Measurements from ENCODE around the gene PDE1C.

Gene PDE1C

DNA sequence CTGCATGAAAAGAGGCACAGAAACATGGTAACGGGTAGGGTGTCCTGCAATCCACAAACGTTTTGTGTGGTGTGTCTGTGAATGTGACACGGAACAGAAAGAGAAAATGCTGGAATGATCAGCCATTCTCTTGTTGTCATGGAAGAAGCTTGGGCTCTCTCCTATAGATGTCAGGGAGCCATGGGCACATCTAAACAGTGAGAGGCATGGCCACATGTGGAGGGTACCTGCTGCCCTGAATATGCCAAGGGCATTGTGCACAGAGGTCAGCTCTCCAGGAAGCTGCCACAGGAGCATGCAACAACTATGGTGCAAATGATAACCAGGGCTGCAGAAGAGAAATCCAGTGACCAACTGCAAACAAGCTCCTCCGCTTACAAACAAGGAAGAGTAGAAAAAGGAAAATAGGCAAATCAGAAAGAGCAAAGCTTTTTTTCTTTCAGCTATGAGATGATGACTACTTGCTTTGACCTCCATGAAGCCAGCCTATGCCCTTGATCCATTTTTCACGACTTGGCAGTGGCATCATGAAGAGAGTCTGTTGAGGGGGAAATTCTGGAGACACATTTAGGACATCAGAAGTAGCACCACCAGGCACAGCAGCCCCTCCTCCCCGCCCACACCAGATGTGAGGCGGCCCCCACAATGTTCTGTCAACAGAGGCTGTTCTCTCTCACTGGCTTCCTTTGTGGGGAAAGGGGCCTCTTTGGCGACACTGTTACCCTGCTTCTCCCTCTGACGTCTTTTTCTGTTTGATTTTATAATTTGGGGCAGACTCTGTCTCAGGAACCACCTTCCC is 4.8 kb upstream of the PDE1C start:
- DNase-seq: no peak

DNA sequence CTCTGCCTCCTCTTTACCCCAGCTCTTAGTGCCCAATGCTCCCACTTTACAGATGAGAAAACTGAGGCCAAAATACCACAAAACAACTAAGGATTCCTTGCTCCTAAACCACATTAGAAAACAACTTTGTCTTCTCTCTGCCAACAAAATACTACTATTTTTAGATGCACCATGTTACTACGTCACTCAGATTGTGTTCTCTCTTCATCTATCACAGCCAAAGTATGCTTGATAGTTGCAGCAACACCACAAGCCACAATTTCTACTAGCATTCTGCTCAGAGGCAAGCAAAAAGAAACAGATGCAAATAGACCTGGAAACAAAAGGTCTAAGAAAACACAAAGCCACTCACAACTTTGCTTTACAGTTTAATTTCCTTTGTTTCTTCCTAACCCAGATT is 3.3 kb upstream of the PDE1C start:
- no peak for DNase-seq

DNA sequence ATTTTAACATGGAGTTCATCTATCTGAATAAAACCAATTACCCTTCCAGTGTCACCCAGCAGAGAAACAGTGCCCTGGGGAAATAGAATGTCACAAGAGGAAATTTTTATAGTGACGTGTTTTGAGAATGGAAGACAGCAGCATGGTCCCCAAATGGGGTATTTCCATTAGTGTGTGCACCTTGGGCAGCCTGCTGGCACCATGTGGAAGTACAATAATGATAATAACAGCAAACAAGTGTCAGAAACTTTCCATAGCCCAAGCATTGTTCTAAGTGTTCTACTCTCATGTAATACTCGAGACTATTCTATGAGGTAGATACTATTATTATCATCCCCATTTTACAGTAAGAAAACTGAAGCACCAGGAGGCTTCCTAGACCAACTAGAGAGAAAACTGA is 2.2 kb upstream of the PDE1C start:
- no peak for DNase-seq

DNA sequence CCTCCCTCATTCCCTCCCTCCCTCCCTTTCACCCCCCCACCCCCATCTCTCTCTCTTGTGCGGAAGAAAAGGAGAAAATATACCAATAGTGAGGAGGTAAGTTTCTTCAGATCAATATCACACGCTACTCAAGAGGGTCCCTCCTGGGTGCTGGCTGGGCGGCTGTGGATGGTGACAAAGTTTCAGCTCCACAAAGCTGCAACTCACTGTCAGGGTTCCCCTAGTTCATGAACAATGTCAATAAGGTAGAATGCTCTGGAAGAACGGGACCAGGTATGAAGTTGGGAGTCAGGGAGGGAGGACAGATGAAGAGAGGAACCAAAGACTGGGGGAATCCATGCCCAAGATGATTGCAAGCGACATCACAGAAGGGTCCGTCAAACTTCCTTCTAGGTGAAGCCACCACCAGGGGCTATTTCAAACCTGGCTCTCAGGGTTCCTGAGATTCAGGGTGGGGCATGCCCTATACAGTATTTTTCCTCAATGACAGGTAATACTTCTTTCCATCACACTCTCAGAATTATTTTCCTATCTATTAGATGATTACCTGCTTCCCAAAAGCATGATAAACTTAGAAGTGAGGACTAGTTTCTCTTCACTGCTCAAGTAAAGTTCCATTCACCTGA is 1.4 kb upstream of the PDE1C start:
- no peak for DNase-seq

DNA sequence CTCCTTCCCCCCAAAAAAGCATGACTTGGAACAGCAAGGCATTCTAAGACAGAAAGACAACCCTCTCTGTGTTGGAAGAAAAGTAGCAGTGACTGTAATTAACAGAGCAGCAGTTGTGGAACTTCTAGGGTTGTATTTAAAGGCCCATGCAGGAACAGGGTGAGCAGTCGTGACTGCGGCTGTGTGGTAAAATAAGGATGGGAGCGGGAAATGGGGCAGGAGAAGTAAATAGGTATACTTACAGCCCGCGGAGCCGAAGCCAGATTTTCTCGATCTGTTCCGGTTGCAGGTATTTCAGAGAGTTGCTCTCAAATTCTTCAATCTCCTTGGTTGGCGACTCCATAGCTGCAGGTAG is 179 bp downstream of the PDE1C start:
- DNase-seq: no peak

DNA sequence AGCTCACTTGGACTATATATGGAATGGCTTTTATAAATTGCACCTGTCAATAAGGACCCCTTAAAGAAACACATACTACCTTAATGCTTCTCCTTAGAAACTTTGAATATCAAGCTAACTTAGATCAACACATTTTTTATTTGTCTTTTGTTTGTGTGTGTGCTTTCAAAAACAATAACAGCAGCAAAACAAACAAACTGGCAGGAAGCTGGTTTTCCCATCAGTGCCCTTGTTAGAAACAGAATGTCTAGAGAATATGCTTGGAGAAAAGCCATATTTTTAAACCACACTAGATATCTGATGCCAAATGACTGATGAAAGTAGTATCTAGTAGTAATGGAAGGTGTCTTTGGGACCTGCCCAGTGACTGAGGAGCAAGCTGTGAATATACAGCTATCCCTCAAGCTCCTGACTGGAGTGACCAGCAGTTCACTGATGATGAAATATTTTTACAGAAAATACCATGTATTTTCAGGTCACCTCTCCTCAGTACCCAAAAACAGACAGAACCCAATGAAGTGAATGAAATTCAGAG is 1.0 kb downstream of the PDE1C start:
- no peak for DNase-seq

DNA sequence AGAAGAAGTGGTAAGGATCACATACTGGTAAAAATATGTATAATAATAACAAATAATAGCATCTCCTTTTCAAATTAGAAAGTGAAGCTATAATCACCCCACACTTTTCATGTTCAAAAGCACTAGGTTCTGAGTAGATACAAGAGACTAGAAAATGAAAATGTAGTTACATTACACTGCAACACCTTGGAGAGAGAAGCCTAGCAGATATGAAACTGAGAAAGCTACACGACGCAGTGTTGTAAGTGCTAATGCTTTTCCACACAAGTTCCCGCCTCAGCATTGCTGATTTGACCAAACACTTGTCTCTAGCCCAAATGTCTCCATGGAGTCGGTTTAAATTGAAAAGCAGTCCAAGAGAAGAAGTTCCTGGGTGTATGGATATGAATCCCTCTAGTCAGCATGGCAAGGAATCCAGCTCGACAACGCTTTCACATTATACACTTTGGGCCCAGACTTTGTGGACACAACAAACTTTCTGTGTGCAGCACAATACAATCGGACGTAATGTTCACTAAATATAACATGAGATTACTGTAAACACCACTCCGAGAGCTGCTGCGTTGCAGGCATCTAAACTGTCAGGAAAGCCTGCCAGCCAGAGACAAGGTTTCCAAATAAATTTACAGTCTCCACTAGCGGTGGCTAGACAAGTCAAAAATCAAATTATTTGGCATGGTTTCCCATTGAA is 1.7 kb downstream of the PDE1C start:
- DNase-seq: no peak

DNA sequence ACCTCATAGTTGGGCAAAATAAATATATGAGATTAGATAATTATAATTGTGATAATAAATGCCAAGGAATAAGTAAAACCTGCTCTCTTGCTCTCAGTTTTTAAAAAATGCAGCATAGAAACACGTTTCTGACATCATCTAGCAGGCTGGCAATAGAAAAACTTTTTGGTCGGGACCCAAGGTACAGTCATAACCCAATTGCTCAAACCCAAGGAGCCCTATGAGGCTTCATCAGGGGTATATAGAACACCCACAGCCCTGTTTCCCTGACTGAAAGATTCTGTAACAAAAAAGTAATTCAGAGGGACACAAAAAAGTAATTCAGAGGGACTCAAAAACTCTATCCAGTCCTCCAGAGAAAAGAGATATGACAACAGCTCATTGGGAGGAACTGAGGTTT is 3.8 kb downstream of the PDE1C start:
- no peak for DNase-seq

DNA sequence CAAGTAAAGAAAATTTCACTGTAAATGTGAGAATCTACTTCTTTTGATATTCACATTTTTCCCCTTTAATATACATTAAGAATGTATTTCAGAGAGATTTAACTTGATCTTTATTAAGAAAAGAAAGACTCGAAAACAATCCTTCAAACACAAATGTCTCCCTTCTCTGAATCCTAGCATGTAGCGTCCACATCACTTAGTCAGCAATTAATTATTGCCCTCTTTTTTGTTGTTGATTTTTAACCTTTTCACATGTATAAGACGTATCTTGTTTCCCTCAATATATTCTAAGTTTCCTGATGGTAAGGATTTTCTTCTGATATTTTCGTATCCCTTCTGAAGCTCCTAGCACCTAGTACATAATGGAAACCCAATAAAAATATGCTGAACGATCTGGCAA is 6.6 kb downstream of the PDE1C start:
- no peak for DNase-seq

DNA sequence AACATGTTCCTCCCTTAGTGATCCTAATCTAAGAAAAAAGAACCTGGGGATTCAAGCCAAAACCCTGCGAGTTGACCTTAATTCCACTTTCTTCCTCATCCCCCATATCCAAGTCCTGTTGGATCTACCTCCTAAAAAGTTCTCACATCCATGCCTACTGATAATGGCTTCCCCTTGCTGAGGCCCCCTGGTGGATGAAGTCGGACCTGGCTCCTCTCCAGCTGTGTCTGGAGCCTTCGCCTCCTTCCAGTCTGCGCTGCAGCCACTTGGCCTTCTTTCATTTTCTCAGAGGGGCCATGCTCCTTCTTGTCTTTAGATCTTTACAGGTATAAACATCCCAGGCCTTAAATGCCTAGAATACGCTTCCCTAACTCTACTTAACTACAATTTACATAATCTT is 8.1 kb downstream of the PDE1C start:
- no peak for DNase-seq

DNA sequence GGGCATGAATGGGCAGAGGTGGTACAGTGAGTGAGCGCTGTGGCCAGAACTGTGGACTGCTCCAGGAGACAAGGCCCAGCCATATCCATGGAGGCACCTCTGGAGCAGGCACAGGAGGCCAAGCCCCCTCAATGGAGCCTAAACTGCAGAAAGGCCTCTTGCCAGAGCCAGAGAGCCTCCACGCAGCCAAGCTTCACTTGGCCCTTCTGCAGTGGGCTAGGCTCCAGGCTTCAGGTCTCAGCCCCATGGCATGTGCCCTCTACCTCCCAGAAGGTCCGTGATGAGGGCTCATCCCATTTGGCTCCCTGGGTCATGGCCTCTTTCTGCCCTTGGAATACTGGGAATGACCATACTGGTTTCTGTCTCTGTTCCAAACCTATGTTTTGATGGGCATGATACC is 8.9 kb downstream of the PDE1C start:
- no peak for DNase-seq

DNA sequence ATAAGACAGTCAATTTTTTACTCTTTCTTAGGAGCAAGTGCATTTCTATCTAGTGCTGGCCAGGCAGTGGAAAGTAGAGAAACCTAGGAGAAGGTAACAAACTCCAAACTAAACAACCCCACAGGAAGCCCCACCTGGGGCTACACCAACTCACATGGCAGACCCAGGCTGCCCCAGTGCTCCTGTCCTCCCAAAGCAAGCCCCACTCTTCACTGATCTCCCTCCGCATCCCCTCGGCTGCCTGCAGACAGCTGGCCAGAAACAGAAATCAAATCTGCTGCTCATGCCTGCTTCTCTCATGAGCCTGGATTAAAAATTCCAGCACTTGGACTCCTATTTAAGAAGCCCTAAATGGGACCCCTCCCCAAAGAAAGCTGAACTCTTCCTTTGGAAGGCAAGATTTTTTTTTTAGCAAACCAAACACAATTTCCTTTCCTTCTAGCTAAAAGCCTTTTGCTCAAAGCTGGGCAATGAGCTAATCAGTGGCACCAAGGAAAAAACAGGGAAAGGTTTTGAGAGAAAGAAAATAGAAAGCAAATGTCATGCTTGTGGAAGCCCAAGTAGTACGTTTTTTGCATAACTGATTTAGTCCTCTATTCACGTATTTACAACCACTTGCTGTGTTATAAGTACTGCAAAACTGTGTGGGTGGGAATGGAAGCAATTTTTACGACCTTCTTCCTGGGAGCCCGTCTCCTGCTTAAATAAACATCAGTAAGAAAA is 10.8 kb downstream of the PDE1C start:
- DNase-seq: no peak

DNA sequence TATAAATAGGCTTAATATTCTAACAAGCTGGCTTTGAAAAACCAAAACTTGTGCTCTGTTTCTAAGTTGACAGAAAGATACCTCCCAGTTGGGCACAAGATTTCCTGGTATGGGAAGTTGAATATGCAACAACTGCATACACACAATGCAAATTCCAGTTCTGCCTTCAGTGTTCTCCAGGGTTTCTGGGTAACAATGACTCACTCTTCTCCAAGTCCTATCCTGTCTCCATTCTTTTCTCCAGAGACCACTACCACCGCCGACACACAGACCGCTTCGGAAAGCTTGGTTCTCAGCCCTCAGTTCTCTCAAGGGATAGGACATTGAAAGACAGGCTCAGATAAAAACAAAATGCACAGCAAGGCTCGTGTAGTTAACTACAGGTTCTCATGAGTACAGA is 12.2 kb downstream of the PDE1C start:
- no peak for DNase-seq

DNA sequence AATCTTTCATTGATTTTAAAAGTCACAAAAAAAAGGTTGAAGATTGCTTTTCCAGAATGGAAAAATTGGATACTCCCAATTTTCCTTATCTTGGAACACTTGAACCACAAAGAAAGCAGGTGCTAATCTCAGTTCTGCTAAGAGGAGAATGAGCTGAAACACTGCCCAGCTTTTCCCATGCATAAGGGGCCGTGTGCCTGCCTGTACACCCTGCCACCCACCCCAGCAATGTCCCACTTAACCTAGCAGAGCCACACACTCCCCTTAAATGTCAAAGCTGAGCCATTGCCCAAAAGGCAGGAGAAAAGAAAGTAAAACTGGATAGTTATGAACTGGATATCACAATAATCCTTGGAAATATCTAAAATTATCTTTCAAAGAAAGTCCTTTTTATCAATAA is 13.4 kb downstream of the PDE1C start:
- no peak for DNase-seq

DNA sequence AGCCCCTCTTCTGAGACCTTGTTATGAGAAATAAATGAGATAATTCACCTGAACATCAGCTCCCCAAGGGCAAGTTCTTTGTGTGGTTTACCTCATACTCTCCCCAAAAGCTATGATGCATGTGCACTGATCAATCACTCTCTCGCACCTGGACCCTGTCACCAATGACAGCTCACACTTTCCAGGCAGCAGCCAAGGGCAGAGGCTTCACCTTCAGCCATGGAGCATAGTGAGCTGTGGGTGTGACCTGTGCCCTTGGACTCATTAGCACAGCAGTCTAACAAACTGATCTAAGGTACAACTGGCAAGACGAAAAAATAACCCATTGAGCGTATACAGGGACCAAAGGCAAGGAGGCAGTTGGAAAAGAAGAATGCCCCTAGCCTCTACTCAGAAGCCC is 17.0 kb downstream of the PDE1C start:
- DNase-seq: no peak

DNA sequence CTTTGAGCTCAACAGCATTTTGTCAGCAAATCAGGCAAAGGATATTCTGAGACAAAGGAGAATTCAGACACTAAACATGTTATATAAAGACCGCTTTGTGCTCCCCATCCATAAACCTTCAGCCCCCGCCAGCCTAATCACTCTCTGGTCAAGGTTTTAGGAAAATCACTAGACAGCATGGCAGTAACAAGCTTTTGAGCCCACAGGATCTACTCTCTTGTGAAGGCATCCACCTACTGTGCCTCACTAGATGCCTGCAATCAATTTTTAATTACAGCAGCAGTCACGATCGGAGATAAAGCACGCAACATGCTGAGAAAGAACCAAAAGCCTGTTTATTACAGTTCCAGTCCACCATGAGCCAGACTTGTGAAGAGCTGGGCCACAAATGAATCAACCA is 19.1 kb downstream of the PDE1C start:
- DNase-seq: no peak

DNA sequence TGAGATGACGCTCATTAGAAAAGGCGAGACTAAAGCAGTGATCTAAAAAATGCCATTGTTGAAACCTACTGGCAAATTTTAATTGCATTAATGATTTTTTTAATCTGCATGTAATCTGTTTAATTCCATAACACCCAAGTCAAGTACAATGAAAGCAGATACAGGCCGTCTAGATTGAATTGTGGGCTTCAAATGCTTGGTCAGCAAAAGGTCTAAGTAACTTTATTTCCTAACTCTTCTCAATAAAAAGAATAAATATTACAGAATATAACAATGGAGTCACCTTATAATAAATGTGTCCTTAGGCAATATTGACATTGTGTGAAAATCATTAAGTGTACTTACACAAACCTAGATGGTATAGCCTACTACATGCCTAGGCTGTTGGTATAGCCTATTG is 20.6 kb downstream of the PDE1C start:
- DNase-seq: no peak

DNA sequence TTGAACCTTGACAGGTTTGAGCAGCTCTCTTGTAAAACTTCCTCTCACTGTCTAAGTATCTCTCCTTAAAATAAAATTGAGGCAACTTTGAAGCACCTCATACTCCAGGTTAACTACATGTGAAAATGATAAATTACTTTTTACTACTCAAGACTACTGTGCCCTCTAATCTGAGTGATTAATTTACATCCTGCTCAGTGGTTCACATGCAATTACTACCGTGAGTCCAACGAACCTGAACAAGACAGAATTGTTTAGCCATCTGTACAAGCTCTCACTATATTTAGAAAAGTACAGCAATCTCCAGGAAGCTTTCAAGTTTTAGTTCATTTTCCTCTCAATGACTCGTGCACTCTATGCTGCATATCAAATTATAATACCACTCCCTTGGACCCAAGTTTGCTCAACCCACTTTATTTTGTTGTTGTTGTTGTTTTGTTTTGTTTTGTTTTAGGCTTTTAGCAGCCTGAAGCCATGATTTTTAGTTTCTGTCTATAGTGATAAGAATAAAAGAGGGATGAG is 21.2 kb downstream of the PDE1C start:
- no peak for DNase-seq

DNA sequence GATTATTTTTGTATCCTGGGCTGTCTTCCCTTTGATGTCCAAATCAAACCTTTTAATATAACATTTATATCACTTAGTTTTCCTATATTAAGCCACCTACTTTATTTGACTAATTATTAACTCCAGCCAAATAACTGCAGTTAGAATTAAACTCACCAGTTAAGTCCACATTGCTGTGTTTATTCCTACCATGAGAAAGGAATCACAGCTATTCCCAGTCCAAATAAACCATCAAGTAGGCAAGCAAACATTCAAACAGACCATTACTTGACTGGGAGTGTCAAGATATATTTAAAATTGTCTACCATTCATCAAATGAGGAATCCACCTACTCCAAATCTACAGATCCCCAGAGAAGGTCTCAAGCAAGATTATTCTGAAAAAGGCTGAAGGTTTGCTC is 22.4 kb downstream of the PDE1C start:
- DNase-seq: no peak

DNA sequence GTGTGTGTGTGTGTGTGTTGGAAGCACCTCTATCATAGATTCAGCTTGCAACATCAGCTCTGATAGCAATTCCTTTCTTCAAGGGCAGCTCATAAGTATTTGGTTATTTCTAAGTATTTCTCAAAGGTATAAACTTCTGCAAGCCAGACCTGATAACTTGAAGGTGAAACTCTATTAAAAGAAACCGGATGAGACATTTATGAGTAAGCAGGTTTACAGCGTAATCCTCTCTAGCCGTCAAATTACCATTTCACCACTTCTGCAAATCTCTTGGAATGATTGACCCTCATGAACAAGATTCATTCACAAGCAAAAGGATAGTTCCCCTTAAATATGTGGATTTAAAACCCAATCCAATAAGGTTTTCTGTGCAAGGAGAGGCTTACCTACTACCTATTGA is 23.1 kb downstream of the PDE1C start:
- no peak for DNase-seq

DNA sequence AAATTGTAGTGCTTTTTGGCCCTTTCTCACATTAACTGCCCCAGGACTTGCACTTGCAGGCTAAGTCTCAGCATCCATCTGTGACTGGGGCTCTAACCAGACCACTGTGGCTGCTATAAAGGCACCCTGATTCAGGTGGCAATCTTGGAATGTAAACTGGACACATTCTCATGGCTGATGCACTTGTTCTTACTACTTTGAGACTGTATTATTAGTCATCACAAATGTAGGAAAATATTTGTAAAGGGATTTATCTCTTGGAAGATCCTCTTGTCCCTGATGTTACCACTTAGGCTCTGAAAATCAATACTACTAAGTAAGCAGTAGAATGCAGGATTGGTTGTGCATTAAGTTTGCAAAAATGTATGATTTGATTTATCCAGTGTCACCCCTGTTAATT is 25.0 kb downstream of the PDE1C start:
- DNase-seq: no peak

DNA sequence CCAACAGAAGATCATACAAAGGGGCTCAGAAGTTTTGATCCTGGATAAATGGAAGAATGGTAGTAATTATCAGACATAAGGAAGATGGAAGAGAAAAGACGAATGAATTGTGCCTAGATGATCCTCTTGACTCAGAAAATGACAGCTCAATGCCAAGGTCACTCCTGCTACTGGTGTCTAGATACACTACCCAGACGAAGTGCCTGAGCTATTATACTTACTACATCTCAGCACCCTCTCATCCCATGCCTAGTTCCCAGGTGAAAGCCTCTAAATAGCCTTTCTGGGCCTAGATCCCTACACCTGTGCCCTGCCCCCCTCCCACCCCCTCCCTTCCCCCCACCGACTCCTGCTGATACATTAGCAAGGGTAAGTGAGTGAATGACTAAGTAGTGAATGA is 25.5 kb downstream of the PDE1C start:
- DNase-seq: no peak

DNA sequence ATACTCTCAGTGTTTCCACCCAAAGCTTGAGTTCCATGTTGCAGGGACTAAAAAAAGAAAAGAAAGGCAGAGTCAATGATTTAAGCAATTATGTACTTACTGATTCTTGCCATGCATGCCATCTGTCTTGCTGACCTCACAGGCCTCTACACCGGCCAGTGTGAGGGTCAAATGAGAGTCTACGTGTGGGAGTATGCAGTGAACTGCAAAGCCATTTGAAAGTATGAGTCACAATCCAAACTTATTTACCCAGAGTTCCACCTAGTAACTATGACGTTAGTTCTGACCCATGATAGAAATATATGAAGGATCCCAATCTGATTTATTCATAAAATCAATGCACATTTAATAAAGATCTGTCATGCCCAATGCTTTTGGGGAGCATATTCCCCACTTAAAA is 26.5 kb downstream of the PDE1C start:
- DNase-seq: no peak
